NAMALWA (cell line): ENCODE data around the gene STAM.

Experiments
- DNase-seq: peaks from one replicate; pipeline ENCODE4 v3.0.0-alpha.2; 2015; ENCODE audit warnings: low spot score

The STAM gene

DNA sequence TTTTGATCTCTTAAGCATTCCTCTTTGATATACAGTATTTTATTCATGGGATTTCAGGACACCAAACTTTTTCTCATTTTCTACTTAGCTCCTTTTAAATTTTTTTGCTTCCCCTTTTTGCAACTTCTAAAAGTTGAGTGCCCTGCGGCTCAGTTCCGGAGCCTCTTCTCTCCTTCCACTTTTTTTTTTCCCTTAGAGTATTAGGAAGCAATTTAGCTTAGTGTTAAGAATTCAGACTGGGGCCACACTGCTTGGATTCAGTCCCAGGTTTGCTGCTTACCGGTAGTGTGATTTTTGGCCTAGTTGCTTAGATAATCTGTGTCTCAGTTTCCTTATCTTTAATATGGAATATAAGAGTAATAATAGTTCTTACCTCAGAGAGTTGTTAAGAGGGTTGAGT is 3.4 kb downstream of the STAM start:
- no peak for DNase-seq

- DNase-seq = no peak
Measured at GRCh38 chr10:17648243-17649035, 4.5 kb downstream of the STAM start.

DNA sequence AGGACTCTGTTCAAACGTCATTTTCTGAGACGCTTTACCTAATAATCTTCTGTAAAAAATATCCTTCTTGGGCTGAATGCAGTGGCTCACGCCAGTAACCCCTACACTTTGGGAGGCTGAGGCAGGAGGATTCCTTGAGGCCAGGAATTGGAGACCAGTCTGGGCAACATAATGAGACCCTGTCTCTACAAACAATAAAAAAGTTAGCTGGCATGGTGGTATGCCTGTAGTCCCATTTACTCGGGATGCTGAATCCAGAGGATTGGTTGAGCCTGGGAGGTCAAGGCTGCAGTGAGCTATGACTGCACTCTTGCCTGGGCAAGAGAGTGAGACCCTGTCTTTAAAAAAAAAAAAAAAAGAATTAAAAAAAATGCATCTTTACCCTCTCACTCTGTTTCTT is 5.1 kb downstream of the STAM start:
- no peak for DNase-seq

GRCh38 chr10:17649836-17650235 is 5.9 kb downstream of the STAM start:
- DNase-seq = no peak

DNA sequence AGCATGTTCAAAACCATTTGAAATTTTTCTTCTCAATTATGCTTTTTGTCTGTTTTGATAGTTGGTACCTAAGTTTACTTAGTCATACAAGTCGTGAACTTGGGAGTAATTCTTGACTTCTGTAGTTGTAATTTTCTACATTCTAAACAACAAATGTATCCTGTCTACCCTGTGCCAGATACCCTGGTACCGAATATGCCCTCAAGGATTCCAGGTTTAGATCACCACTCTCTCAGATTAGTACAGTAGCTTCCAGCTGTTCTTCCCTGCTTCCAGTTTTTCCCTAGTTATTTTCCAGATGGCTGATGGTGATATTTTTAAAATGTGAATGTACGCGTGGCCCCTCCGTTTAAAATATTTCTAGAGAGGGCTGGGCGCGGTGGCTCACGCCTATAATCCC is 6.5 kb downstream of the STAM start:
- DNase-seq = no peak

GRCh38 chr10:17651896-17652295 is 7.9 kb downstream of the STAM start:
- no peak for DNase-seq

- no peak for DNase-seq
Measured at GRCh38 chr10:17652585-17652984, 8.6 kb downstream of the STAM start.

- DNase-seq = no peak
Measured at GRCh38 chr10:17655009-17655408, 11.1 kb downstream of the STAM start.

GRCh38 chr10:17655567-17656146 is 11.7 kb downstream of the STAM start:
- peak; percentile 8 for DNase-seq

GRCh38 chr10:17657103-17657500 is 13.2 kb downstream of the STAM start:
- DNase-seq = no peak

- no peak for DNase-seq
Measured at GRCh38 chr10:17659365-17659764, 15.4 kb downstream of the STAM start.

DNA sequence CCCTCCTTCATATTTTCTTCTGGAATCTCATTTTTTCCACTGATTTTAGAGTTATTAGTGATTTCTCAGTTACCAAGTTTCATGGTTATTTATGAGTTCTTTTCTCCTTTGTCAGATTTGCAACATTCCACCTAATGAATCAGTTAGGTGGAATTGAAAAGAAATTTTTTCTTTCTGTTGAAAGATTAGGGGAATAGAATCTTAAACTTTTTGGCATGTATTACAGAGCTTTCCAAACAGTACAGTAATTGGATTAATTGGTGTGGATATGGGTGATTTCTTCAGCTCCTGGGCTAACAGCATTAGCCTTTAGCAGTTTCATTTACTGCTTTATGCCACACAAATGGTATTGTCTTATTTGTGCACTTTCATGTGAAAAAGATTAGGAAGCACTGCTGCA is 17.0 kb downstream of the STAM start:
- DNase-seq = no peak

DNA sequence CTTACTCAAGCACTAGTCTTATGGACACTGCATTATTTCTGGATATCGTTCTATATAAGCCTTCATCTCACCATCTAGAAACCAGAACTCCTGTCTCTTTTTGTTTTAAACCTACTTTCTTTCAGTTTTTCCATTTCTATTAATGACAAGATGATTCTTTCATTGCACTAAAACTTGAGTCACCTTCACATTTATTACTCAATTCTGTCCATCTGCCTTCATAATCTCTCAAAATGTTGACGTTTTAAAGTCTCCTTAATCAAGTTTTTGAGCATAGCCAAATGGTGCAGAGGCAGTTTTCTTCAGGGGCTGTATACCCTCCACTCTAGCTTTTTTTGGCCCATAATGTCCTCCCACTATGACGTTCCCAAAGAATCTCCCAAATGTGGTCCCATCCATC is 17.6 kb downstream of the STAM start:
- DNase-seq = no peak

- no peak for DNase-seq
Measured at GRCh38 chr10:17662193-17663138, 18.5 kb downstream of the STAM start.

- DNase-seq = no peak
Measured at GRCh38 chr10:17663450-17663849, 19.5 kb downstream of the STAM start.

- no peak for DNase-seq
Measured at GRCh38 chr10:17665747-17666146, 21.8 kb downstream of the STAM start.

DNA sequence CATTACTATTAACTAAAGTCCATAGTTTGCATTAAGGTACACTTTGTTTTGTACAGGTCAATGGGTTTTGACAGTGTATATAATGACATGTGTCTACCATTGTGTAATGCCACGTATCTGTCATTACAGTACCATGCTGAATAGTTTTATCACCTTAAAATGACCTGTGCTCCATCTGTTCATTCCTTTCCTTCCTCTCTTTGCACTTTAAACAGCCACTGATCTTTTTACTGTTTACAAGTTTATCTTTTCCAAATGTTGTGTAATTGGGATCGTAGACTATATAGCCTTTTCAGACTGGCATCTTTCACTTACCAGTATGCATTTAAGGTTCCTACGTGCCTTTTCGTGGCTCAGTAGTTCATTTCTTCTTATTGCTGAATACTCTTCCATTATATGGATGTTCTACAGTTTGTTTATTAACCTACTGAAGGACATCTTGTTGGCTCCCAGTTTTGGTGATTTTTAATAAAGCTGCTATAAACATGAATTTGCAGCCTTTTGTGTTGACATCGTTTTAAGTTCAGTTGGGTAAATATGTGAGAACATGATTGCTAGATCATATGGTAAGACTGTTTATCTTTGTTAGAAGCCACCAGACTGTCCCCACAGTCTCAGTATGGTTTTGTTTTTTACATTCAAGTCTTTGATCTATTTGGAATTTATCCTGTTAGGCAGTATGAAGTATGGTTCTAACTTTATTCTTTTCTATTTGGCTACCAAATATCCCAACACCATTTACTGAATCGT is 24.7 kb downstream of the STAM start:
- DNase-seq = no peak

GRCh38 chr10:17669185-17669872 is 25.4 kb downstream of the STAM start:
- DNase-seq = no peak

GRCh38 chr10:17671307-17671706 is 27.4 kb downstream of the STAM start:
- no peak for DNase-seq

- no peak for DNase-seq
Measured at GRCh38 chr10:17673471-17674061, 29.6 kb downstream of the STAM start.

GRCh38 chr10:17674566-17674965 is 30.6 kb downstream of the STAM start:
- DNase-seq = no peak
